Glutamatergic neuron (in vitro differentiated cells): Measurements from ENCODE around the gene NAE1. TPM values are rescaled to one million over a fixed set of nuclear protein-coding genes. Genes with fewer than 3 reads are reported as not detected.
"Not testable (repeated sequence)": the region's sequence is repeated elsewhere in the genome, so short reads cannot be mapped to it uniquely, and the experiment has no call there.

Experiments used
- DNase-seq: peaks from one replicate; pipeline ENCODE4 v3.0.0; 2022
- H3K27ac Mint-ChIP-seq: one replicate; pipeline ENCODE4 v1.8.0; 2020; ENCODE audit warnings: mild to moderate bottlenecking, mixed read lengths, inconsistent platforms; ENCODE audit not compliant: unreplicated experiment
- H3K27me3 Mint-ChIP-seq: one replicate; pipeline ENCODE4 v1.8.0; 2020; ENCODE audit warnings: mild to moderate bottlenecking, moderate library complexity, mixed read lengths, inconsistent platforms; ENCODE audit not compliant: unreplicated experiment
- H3K36me3 Mint-ChIP-seq: one replicate; pipeline ENCODE4 v1.8.0; 2020; ENCODE audit warnings: mild to moderate bottlenecking, mixed read lengths, inconsistent platforms; ENCODE audit not compliant: unreplicated experiment
- H3K4me1 Mint-ChIP-seq: one replicate; pipeline ENCODE4 v1.8.0; 2020; ENCODE audit warnings: mild to moderate bottlenecking, low read depth, mixed read lengths, inconsistent platforms; ENCODE audit not compliant: unreplicated experiment
- H3K4me3 Mint-ChIP-seq: one replicate; pipeline ENCODE4 v1.8.0; 2020; ENCODE audit warnings: mild to moderate bottlenecking, mixed read lengths, inconsistent platforms; ENCODE audit not compliant: unreplicated experiment
- H3K9me3 Mint-ChIP-seq: one replicate; pipeline ENCODE4 v1.8.0; 2020; ENCODE audit warnings: mild to moderate bottlenecking, moderate library complexity, mixed read lengths, inconsistent platforms; ENCODE audit not compliant: unreplicated experiment
- total RNA-seq: library from RNA; stranded (reverse); fragmentation: NEBNext Ultra II Directional; extraction: Animal tissue kit (Norgen Biotek cat#: 25700); gene quantifications from one replicate; pipeline ENCODE4 v1.2.1, GENCODE V29; 2021; ENCODE audit not compliant: unreplicated experiment
- TF ChIP-seq, protein P1 (sequence below): fragments of 200-600 bp; sonication (generic); IDR thresholded peaks from one replicate; pipeline ENCODE4 v1.5.0; 2021; ENCODE audit not compliant: partially characterized antibody, unreplicated experiment

Gene NAE1
- total RNA-seq, 1 donor from 2014 or later: 125 TPM

DNA sequence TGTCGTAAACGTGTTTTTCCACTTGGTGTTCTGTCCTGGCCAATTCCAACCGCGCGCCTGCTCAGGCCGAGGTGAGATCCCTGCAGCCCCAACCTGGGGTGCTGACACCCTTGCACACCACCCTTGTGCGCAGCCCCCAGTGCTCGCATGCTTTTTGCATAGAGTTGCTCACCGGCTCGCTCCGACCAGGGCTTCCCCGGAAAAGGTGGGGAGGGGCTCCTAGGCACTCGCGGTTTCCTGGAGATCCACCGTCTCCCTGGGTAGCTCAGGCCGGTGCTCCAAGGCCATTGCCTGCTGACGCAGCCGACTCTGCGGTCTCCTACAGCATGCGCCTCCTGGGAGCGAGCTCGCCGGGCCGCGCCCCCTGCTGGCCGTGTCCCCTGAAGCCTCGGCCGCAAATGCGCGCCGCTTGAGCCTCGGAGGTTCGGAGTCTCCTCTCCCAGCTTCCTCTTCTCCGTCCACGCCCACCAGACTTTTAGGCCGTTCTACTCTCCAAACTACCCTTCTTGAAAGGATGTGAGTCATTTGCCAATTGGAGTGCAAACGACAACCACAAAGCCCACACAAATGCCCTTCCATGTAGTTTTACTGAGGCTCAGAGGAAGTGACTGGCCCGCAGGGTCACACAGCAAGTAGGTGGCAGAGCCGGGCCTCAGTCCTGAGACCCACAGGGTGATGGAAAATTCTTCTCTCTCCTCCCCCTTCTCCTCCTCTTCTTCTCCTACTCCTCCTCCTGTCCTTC lies 42.3 kb upstream of the NAE1 start:
- Mint-ChIP-seq H3K36me3 (no peaks in the 10 kb centered on the region), H3K4me3 (peak overlapping the region; percentile 84), H3K9me3 (peaks cover 5% of the 10 kb centered on the region), H3K4me1 (peaks cover 9% of the 10 kb centered on the region), H3K27me3 (peaks cover 1% of the 10 kb centered on the region), H3K27ac (no peak overlapping the region)
- TF ChIP-seq, protein P1, sequence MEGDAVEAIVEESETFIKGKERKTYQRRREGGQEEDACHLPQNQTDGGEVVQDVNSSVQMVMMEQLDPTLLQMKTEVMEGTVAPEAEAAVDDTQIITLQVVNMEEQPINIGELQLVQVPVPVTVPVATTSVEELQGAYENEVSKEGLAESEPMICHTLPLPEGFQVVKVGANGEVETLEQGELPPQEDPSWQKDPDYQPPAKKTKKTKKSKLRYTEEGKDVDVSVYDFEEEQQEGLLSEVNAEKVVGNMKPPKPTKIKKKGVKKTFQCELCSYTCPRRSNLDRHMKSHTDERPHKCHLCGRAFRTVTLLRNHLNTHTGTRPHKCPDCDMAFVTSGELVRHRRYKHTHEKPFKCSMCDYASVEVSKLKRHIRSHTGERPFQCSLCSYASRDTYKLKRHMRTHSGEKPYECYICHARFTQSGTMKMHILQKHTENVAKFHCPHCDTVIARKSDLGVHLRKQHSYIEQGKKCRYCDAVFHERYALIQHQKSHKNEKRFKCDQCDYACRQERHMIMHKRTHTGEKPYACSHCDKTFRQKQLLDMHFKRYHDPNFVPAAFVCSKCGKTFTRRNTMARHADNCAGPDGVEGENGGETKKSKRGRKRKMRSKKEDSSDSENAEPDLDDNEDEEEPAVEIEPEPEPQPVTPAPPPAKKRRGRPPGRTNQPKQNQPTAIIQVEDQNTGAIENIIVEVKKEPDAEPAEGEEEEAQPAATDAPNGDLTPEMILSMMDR: peak; percentile 96
- DNase-seq: peak; percentile 93

DNA sequence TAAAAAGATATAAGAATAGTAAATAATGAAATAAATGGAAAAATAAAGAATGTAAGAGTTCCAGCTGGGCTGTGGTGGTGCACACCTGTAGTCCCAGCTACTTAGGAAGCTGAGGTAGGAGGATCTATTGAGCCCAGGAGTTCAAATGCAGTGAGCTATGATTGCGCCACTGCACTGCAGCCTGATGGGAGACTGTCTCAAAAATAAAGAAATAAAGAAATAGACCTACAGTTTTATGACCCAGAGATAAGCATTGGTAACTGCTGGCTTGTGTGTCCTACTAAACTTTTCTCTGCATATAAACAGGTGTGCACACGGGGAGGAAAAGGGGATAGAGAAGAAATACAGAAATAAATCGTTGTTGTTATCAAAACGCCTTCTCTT lies 41.8 kb upstream of the NAE1 start:
- peaks cover 9% of the 10 kb centered on the region for H3K4me1 Mint-ChIP-seq
- no peak overlapping the region for H3K27ac Mint-ChIP-seq
- TF ChIP-seq, protein P1: no peak
- peaks cover 3% of the 10 kb centered on the region for H3K27me3 Mint-ChIP-seq
- no peak for DNase-seq
- no peaks in the 10 kb centered on the region for H3K36me3 Mint-ChIP-seq
- peak overlapping the region; percentile 84 for H3K4me3 Mint-ChIP-seq
- peaks cover 5% of the 10 kb centered on the region for H3K9me3 Mint-ChIP-seq

DNA sequence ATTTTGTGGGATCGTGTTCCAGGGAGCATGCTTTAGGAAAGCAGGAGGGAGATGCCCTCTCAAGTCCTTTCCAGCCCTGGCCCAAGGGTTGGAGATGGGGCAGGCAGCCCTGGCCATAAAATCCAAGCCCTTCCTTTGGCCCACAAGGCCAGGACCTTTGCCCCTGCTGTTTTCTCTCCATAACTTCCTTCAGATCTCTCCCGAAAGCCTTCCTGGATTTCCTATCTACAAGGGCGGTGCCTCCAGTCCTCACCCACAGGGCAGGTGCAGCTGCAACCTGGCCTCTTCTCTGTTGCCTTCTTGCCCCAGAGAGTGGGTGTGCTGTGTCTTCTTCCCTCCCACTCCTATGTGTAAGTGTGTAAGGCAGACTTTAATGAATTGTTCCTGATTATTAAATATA lies 41.1 kb upstream of the NAE1 start:
- H3K4me3 Mint-ChIP-seq: no peak overlapping the region
- H3K27me3 Mint-ChIP-seq: peaks cover 3% of the 10 kb centered on the region
- H3K36me3 Mint-ChIP-seq: no peaks in the 10 kb centered on the region
- TF ChIP-seq, protein P1: no peak
- no peak overlapping the region for H3K27ac Mint-ChIP-seq
- peaks cover 9% of the 10 kb centered on the region for H3K4me1 Mint-ChIP-seq
- no peak for DNase-seq
- peaks cover 5% of the 10 kb centered on the region for H3K9me3 Mint-ChIP-seq

DNA sequence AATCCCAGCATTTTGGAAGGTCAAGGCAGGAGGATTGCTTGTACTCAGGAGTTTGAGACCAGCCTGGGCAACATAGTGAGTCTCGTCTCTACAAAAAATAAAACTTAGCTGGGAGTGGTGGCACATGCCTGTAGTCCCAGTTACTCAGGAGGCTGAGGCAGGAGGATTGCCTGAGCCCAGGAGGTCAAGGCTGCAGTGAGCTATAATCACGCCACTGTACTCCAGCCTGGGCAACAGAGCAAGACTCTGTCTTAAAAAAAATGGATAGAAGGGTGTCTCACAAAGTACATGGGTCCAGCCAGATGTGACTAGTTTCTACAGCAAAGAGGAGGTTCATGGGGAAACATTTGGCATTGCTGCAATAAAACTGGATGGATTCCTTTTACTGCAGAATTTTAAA lies 40.6 kb upstream of the NAE1 start:
- H3K27ac Mint-ChIP-seq, H3K27me3 Mint-ChIP-seq, H3K36me3 Mint-ChIP-seq, H3K9me3 Mint-ChIP-seq, DNase-seq, H3K4me1 Mint-ChIP-seq, H3K4me3 Mint-ChIP-seq: not testable (repeated sequence)

DNA sequence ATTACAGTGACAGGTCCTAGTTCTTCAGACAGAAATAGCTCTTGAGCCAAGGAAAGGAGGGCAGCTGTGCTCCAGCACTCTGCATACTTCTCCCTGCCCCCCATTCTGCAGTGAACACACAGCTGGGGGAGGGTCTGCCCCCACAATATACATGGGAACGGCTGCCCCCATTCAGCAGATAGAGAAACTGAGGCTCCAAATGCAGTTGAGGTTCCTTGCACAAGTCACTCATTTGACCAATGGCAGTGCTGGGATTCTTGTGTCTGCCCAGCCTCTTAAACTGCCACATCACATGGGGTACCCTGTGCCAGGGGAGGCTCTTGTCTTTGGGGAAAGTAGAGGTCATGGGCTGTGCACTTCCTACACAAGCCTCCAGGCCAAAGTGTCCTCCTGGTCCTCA lies 38.6 kb upstream of the NAE1 start:
- Mint-ChIP-seq H3K4me3 (no peak overlapping the region), H3K9me3 (peaks cover 3% of the 10 kb centered on the region), H3K27me3 (peaks cover 5% of the 10 kb centered on the region), H3K36me3 (no peaks in the 10 kb centered on the region), H3K4me1 (peaks cover 5% of the 10 kb centered on the region), H3K27ac (no peak overlapping the region)
- TF ChIP-seq, protein P1: no peak
- no peak for DNase-seq
